ENCODE measurements around the gene RAPGEF1.
"Not testable (repeated sequence)": the region's sequence is repeated elsewhere in the genome, so short reads cannot be mapped to it uniquely, and the experiment has no call there.

Gene RAPGEF1

GRCh38 chr9:131668057-131668438 lies 71.8 kb downstream of the RAPGEF1 start:
- in situ Hi-C loops (cut with MboI; ENCODE audit: low pct_unique_long_range_greater_than_20kb, low sequenced_read_pairs): no loop called here
- no peak for DNase-seq

GRCh38 chr9:131667576-131667975 lies 72.3 kb downstream of the RAPGEF1 start:
- in situ Hi-C loops (cut with MboI; ENCODE audit: low pct_unique_long_range_greater_than_20kb, low sequenced_read_pairs): no loop called here
- DNase-seq: no peak

GRCh38 chr9:131666774-131667173 lies 73.1 kb downstream of the RAPGEF1 start:
- DNase-seq: no peak
- in situ Hi-C loops (cut with MboI; ENCODE audit: low pct_unique_long_range_greater_than_20kb, low sequenced_read_pairs): no loop called here

- DNase-seq: no peak
- in situ Hi-C loops (cut with MboI; ENCODE audit: low pct_unique_long_range_greater_than_20kb, low sequenced_read_pairs): no loop called here
Measured at GRCh38 chr9:131666029-131666428, 73.8 kb downstream of the RAPGEF1 start.

GRCh38 chr9:131663288-131663687 lies 76.6 kb downstream of the RAPGEF1 start:
- in situ Hi-C loops (cut with MboI; ENCODE audit: low pct_unique_long_range_greater_than_20kb, low sequenced_read_pairs): no loop called here
- DNase-seq: no peak

GRCh38 chr9:131662289-131662621 lies 77.6 kb downstream of the RAPGEF1 start:
- DNase-seq; in situ Hi-C loops (cut with MboI; ENCODE audit: low pct_unique_long_range_greater_than_20kb, low sequenced_read_pairs): not testable (repeated sequence)

- DNase-seq: no peak
- in situ Hi-C loops (cut with MboI; ENCODE audit: low pct_unique_long_range_greater_than_20kb, low sequenced_read_pairs): no loop called here
Measured at GRCh38 chr9:131661568-131662288, 78.1 kb downstream of the RAPGEF1 start.

- no peak for DNase-seq
- in situ Hi-C loops (cut with MboI; ENCODE audit: low pct_unique_long_range_greater_than_20kb, low sequenced_read_pairs): no loop called here
Measured at GRCh38 chr9:131660466-131661405, 79.1 kb downstream of the RAPGEF1 start.

- DNase-seq: no peak
- in situ Hi-C loops (cut with MboI; ENCODE audit: low pct_unique_long_range_greater_than_20kb, low sequenced_read_pairs): no loop called here
Measured at GRCh38 chr9:131658377-131659129, 81.3 kb downstream of the RAPGEF1 start.

- in situ Hi-C loops (cut with MboI; ENCODE audit: low pct_unique_long_range_greater_than_20kb, low sequenced_read_pairs): no loop called here
- DNase-seq: no peak
Measured at GRCh38 chr9:131657940-131658339, 81.9 kb downstream of the RAPGEF1 start.

GRCh38 chr9:131657456-131657855 lies 82.4 kb downstream of the RAPGEF1 start:
- no peak for DNase-seq
- in situ Hi-C loops (cut with MboI; ENCODE audit: low pct_unique_long_range_greater_than_20kb, low sequenced_read_pairs): no loop called here

GRCh38 chr9:131657037-131657377 lies 82.9 kb downstream of the RAPGEF1 start:
- DNase-seq: no peak
- in situ Hi-C loops (cut with MboI; ENCODE audit: low pct_unique_long_range_greater_than_20kb, low sequenced_read_pairs): no loop called here

GRCh38 chr9:131656356-131657036 lies 83.4 kb downstream of the RAPGEF1 start:
- DNase-seq: peak; percentile 100
- in situ Hi-C loops (cut with MboI; ENCODE audit: low pct_unique_long_range_greater_than_20kb, low sequenced_read_pairs): no loop called here

GRCh38 chr9:131654369-131654768 lies 85.5 kb downstream of the RAPGEF1 start:
- DNase-seq; in situ Hi-C loops (cut with MboI; ENCODE audit: low pct_unique_long_range_greater_than_20kb, low sequenced_read_pairs): not testable (repeated sequence)

- in situ Hi-C loops (cut with MboI; ENCODE audit: low pct_unique_long_range_greater_than_20kb, low sequenced_read_pairs): no loop called here
- DNase-seq: no peak
Measured at GRCh38 chr9:131651599-131651998, 88.3 kb downstream of the RAPGEF1 start.

- in situ Hi-C loops (cut with MboI; ENCODE audit: low pct_unique_long_range_greater_than_20kb, low sequenced_read_pairs): no loop called here
- no peak for DNase-seq
Measured at GRCh38 chr9:131651160-131651559, 88.7 kb downstream of the RAPGEF1 start.

- in situ Hi-C loops (cut with MboI; ENCODE audit: low pct_unique_long_range_greater_than_20kb, low sequenced_read_pairs): no loop called here
- DNase-seq: no peak
Measured at GRCh38 chr9:131650254-131650653, 89.6 kb downstream of the RAPGEF1 start.

- DNase-seq: no peak
- in situ Hi-C loops (cut with MboI; ENCODE audit: low pct_unique_long_range_greater_than_20kb, low sequenced_read_pairs): no loop called here
Measured at GRCh38 chr9:131649646-131650045, 90.2 kb downstream of the RAPGEF1 start.

GRCh38 chr9:131645078-131645776 lies 94.6 kb downstream of the RAPGEF1 start:
- in situ Hi-C loops (cut with MboI; ENCODE audit: low pct_unique_long_range_greater_than_20kb, low sequenced_read_pairs): no loop called here
- DNase-seq: no peak

Data from KBM-7 (cell line).